Activated CD4-positive, CD25-positive, alpha-beta regulatory T cell treated with anti-CD3 and anti-CD28 coated beads, Interleukin-2, amount 50 U/mL, for 24 hours (primary cell): ENCODE data around the gene BTBD6.
"Not testable (repeated sequence)": the region's sequence is repeated elsewhere in the genome, so short reads cannot be mapped to it uniquely, and the experiment has no call there.

Source experiments
- ATAC-seq, 2 donors: fragments of 150-1000 bp; cut with Tn5 transposase; one replicate each; pipeline ENCODE4 v1.10.0; 2021; ENCODE audit warnings: mild to moderate bottlenecking in 1 of 2, moderate library complexity in 1 of 2

BTBD6 gene

GRCh38 chr14:105273062-105273461 lies 24.7 kb downstream of the BTBD6 start:
- no peak for ATAC-seq

- no peak for ATAC-seq
Measured at GRCh38 chr14:105274637-105275036, 26.3 kb downstream of the BTBD6 start.

GRCh38 chr14:105275267-105275946 lies 27.1 kb downstream of the BTBD6 start:
- no peak for ATAC-seq

GRCh38 chr14:105277448-105277847 lies 29.1 kb downstream of the BTBD6 start:
- not testable (repeated sequence) for ATAC-seq

GRCh38 chr14:105279642-105280361 lies 31.5 kb downstream of the BTBD6 start:
- ATAC-seq = no peak

GRCh38 chr14:105280525-105280924 lies 32.2 kb downstream of the BTBD6 start:
- no peak for ATAC-seq

- ATAC-seq = no peak
Measured at GRCh38 chr14:105281371-105282097, 33.2 kb downstream of the BTBD6 start.

GRCh38 chr14:105282098-105282725 lies 33.9 kb downstream of the BTBD6 start:
- no peak for ATAC-seq

GRCh38 chr14:105283028-105283427 lies 34.7 kb downstream of the BTBD6 start:
- ATAC-seq = no peak

- ATAC-seq = no peak
Measured at GRCh38 chr14:105283899-105284298, 35.6 kb downstream of the BTBD6 start.

GRCh38 chr14:105285174-105285573 lies 36.8 kb downstream of the BTBD6 start:
- no peak for ATAC-seq

GRCh38 chr14:105286759-105287144 lies 38.4 kb downstream of the BTBD6 start:
- ATAC-seq = no peak

- ATAC-seq = no peak
Measured at GRCh38 chr14:105287249-105288102, 39.1 kb downstream of the BTBD6 start.

GRCh38 chr14:105288936-105289335 lies 40.6 kb downstream of the BTBD6 start:
- not testable (repeated sequence) for ATAC-seq

GRCh38 chr14:105290621-105291346 lies 42.5 kb downstream of the BTBD6 start:
- no peak for ATAC-seq

GRCh38 chr14:105292826-105293711 lies 44.7 kb downstream of the BTBD6 start:
- ATAC-seq = no peak

GRCh38 chr14:105294142-105294597 lies 45.8 kb downstream of the BTBD6 start:
- peak; percentile 81 to 89 for ATAC-seq

- not testable (repeated sequence) for ATAC-seq
Measured at GRCh38 chr14:105297311-105297710, 49.0 kb downstream of the BTBD6 start.

- ATAC-seq = peak in 1 of 2 donors; percentile 2
Measured at GRCh38 chr14:105299654-105300541, 51.6 kb downstream of the BTBD6 start.
